ENCODE results near the gene GRM1. TPM values are rescaled to one million over a fixed set of nuclear protein-coding genes. Genes with fewer than 3 reads are reported as not detected.

GRM1 gene
- total RNA-seq, 6 experiments from 2014 or later, result 0.07 TPM; not detected in 5

GRCh38 chr6:146292506-146292905 is 263.6 kb downstream of the GRM1 start:
- Histone ChIP-seq H3K36me3 (no peaks in the 10 kb centered on the region), H3K27me3 (no peaks in the 10 kb centered on the region), H3K4me1 (peaks cover 0 to 2% (median 0%) of the 10 kb centered on the region in 4 donors), H3K27ac (no peak overlapping the region), H3K4me3 (no peak overlapping the region), H3K9me3 (no peaks in the 10 kb centered on the region)
- TF ChIP-seq CTCF (IDR thresholded peaks at IDR 0.05), result no peak
- TF ChIP-seq POLR2A (IDR thresholded peaks at IDR 0.05), result no peak
- DNase-seq, result no peak
- whole genome bisulfite sequencing (ENCODE audit: insufficient coverage, low coverage, low lambda C conversion rate, missing lambda C conversion rate), result 100% methylated on average over 1 of the region's 1 CpG
- intact Hi-C loops (cut with DNase I), result no loop called here
- no peak for ATAC-seq

GRCh38 chr6:146295695-146296094 is 266.8 kb downstream of the GRM1 start:
- DNase-seq (no peak), ATAC-seq (no peak)
- 72% methylated on average over 4 of the region's 4 CpGs for WGBS (ENCODE audit: insufficient coverage, low coverage, low lambda C conversion rate, missing lambda C conversion rate)
- intact Hi-C loops (cut with DNase I), result no loop called here
- no peak overlapping the region for H3K27ac ChIP-seq
- TF ChIP-seq CTCF (IDR thresholded peaks at IDR 0.05) (no peak), POLR2A (IDR thresholded peaks at IDR 0.05) (no peak)
- no peaks in the 10 kb centered on the region for H3K36me3 ChIP-seq
- no peak overlapping the region for H3K4me3 ChIP-seq
- peaks cover 0 to 2% (median 0%) of the 10 kb centered on the region in 4 donors for H3K4me1 ChIP-seq
- H3K27me3 ChIP-seq, result no peaks in the 10 kb centered on the region
- no peaks in the 10 kb centered on the region for H3K9me3 ChIP-seq

GRCh38 chr6:146297815-146298214 is 269.0 kb downstream of the GRM1 start:
- Histone ChIP-seq H3K9me3 (no peaks in the 10 kb centered on the region), H3K4me1 (no peaks in the 10 kb centered on the region), H3K4me3 (no peak overlapping the region), H3K27ac (no peak overlapping the region), H3K27me3 (no peaks in the 10 kb centered on the region), H3K36me3 (no peaks in the 10 kb centered on the region)
- ATAC-seq (no peak), DNase-seq (no peak)
- intact Hi-C loops (cut with DNase I), result no loop called here
- TF ChIP-seq CTCF (IDR thresholded peaks at IDR 0.05), result no peak
- TF ChIP-seq POLR2A (IDR thresholded peaks at IDR 0.05), result no peak

- WGBS (ENCODE audit: insufficient coverage, low coverage, low lambda C conversion rate, missing lambda C conversion rate), result 36% methylated on average over 3 of the region's 3 CpGs
- ATAC-seq (no peak), DNase-seq (no peak)
- TF ChIP-seq POLR2A (IDR thresholded peaks at IDR 0.05) (no peak), CTCF (IDR thresholded peaks at IDR 0.05) (no peak)
- no peak overlapping the region for H3K4me3 ChIP-seq
- no peaks in the 10 kb centered on the region for H3K36me3 ChIP-seq
- no peaks in the 10 kb centered on the region for H3K9me3 ChIP-seq
- H3K4me1 ChIP-seq, result no peaks in the 10 kb centered on the region
- intact Hi-C loops (cut with DNase I), result no loop called here
- H3K27me3 ChIP-seq, result no peaks in the 10 kb centered on the region
- no peak overlapping the region for H3K27ac ChIP-seq
Observed at GRCh38 chr6:146300521-146300920, 271.7 kb downstream of the GRM1 start.

GRCh38 chr6:146301764-146302163 is 272.9 kb downstream of the GRM1 start:
- Histone ChIP-seq H3K27ac (no peak overlapping the region), H3K27me3 (no peaks in the 10 kb centered on the region), H3K36me3 (no peaks in the 10 kb centered on the region), H3K9me3 (no peaks in the 10 kb centered on the region), H3K4me1 (no peaks in the 10 kb centered on the region), H3K4me3 (no peak overlapping the region)
- TF ChIP-seq CTCF (IDR thresholded peaks at IDR 0.05) (no peak), POLR2A (IDR thresholded peaks at IDR 0.05) (no peak)
- intact Hi-C loops (cut with DNase I), result no loop called here
- 52% methylated on average over 3 of the region's 3 CpGs for WGBS (ENCODE audit: insufficient coverage, low coverage, low lambda C conversion rate, missing lambda C conversion rate)
- ATAC-seq, result peak in 2 of 4 donors; percentile 35 to 46
- no peak for DNase-seq
